ENCODE results near the gene FBLN5.

GRCh38 chr14:91862417-91862816 lies 85.1 kb downstream of the FBLN5 start:
- TF ChIP-seq TCF7L2 (IDR thresholded peaks at IDR 0.05; ENCODE audit: low read depth, low read length): no peak
- no peak for TF ChIP-seq CTCF (IDR thresholded peaks at IDR 0.05)
- TF ChIP-seq POLR2AphosphoS5 (IDR thresholded peaks at IDR 0.05; ENCODE audit: low read depth, low read length): no peak

Data from Panc1 (cell line).